GM21825 (cell line): ENCODE measurements around the gene PRUNE2.
"Not testable (repeated sequence)": the region's sequence is repeated elsewhere in the genome, so short reads cannot be mapped to it uniquely, and the experiment has no call there.

Source experiments
- ATAC-seq: cut with Tn5 transposase; IDR thresholded peaks from one replicate; pipeline ENCODE4 v1.9.1; 2021; ENCODE audit warnings: mild to moderate bottlenecking, moderate library complexity; ENCODE audit not compliant: unreplicated experiment

Gene PRUNE2

DNA sequence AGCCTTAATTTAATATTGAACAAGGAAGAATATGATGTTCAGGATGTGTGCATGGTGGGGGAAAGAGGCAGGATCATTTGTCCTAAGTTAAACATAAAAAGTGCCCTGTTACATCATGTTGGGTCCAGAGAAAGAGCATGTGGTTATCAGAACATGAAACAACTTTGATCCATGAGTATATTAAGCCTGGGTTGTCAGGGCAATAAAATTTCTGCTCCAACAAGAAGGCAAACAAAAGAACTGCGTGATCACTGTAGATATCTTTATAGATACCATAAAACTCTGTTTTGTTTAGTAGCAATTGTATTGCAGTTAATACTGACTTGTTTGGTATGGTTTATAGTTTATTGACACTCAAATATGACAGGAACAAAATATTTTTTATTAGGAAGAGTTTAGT, 106.4 kb downstream of the PRUNE2 start:
- ATAC-seq, result no peak

- ATAC-seq, result no peak
Measured at GRCh38 chr9:76798527-76798926, 107.4 kb downstream of the PRUNE2 start.

- ATAC-seq, result no peak
Measured at GRCh38 chr9:76796296-76796695, 109.6 kb downstream of the PRUNE2 start.

DNA sequence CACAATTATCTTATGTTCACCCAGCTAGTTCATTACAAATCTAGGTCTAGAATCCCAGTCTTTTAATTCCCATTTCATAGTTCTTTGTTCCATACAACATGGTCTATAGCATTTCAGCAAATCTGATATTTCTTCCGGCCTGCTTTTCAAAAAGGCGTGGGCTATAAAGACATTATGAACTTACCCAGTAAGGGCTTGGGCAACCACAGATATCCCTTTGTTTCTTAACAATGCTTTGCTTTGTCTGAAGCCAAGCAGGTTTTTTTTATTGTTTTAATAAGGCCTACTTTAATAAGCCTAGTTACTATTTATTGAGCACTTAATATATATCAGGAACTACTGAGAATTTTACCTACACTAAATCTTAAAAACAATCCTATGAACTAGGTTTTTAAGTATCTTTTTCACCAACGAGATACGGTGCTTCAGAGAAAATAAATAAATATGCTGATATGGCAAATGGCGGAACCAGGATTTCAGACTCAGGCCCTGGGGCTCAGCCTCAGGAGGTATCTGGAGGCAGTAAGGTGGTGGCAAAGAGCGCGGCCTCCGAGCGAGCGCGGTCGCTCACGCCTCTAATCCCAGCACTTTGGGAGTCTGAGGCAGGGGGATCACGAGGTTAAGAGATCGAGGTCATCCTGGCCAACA, 112.0 kb downstream of the PRUNE2 start:
- no peak for ATAC-seq

DNA sequence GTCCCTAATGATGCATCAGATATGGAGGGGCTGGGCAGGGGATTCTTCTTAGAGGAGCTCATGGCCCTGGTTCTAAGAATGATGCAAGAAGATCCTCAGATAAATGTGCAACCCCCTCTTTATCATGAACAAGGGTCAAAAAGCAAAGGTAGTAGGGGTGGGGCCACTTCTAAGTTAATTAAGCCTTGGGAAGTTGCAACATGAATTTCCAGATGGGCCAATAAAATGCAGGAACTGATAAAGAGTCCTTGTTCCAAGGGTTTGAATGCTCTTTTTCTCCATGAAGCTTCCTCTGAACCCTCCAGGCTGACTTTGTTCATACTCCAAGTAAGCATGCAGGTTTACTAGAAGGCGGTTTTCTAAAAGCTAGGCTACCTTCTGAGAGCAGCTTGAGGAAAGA, 116.1 kb downstream of the PRUNE2 start:
- no peak for ATAC-seq

DNA sequence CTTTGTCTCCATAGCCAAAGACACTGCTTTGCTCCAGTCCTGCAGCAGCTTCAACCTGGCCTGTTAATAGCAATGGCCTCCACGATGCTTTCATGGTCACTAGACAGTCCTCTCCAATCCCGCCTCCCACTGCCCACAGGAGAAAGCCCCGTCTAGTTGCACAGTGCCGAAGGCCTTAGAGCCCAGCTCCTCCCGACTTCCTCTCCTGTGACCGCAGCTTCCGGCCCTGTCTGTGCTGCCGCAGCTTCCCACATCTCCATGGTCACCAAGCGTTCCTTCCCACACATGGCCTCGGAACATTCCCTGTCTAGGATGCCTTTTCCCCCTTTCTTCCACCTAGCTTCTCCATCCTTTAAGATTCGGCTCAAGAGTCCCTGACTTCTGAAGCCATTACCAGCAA, 118.2 kb downstream of the PRUNE2 start:
- ATAC-seq, result no peak

- no peak for ATAC-seq
Measured at GRCh38 chr9:76785501-76785900, 120.4 kb downstream of the PRUNE2 start.

DNA sequence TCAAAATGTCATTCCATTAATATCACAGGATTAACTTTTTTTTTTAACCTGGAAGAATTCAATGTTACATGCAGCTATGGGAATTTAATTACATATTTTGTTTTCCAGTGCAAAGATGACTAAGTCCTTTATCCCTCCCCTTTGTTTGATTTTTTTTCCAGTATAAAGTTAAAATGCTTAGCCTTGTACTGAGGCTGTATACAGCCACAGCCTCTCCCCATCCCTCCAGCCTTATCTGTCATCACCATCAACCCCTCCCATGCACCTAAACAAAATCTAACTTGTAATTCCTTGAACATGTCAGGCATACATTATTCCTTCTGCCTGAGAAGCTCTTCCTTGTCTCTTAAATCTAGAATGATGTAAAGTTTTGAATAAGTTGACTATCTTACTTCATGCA, 121.0 kb downstream of the PRUNE2 start:
- ATAC-seq, result no peak

DNA sequence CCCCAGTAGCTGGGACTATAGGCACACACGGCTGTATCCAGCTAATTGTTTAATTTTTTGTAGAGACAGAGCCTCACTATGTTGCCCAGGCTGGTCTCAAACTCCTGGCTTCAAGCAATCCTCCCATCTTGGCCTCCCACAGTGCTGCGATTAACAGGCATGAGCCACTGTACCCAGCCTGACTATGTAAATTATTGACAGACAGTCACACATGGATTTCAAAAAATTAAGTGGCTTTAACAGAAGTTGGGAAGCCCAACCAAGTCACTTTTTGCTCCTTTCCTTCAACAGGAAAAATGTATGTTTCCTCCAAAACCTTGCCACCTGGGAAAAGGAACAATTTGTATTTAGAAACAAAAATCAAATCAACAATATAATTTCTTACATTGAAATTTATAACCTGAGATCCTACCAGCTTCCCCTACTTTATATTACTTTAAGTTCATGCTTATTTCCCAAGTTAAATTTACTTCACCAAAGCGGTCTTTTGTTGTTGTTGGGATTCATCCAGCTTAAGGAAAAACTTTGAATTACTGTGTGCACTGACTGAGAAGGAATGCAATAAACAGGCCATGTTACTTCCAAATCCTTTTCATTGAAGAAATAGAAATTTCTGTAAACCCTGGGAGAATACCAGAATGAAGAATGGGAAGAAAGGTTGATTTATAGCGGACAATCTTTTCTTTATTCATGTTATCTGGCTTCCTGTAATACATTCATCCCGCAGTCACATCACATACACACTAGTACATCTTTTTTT, 133.0 kb downstream of the PRUNE2 start:
- no peak for ATAC-seq

DNA sequence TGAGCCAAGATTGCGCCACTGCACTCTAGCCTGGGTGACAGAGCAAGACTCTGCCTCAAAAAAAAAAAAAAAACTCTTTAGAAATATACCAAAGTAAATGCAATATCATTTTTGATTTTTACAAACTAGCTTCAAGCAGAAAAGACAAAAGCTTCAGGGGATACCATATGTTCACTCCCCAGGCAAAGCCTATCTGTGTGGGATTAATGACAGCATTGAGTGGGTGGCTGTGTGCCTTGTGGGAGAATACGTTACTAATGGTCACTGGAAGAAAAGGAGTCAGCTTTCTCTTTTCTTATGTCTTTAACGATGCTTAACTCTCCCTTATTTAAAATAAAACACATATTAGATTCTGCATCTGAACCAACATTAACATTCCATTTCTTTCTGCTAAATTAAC, 139.8 kb downstream of the PRUNE2 start:
- ATAC-seq, result no peak

- ATAC-seq, result no peak
Measured at GRCh38 chr9:76764138-76764537, 141.8 kb downstream of the PRUNE2 start, which contains the start of gene PCA3. Gene PCA3, plus strand, starts transcription at chr9:76764438.

DNA sequence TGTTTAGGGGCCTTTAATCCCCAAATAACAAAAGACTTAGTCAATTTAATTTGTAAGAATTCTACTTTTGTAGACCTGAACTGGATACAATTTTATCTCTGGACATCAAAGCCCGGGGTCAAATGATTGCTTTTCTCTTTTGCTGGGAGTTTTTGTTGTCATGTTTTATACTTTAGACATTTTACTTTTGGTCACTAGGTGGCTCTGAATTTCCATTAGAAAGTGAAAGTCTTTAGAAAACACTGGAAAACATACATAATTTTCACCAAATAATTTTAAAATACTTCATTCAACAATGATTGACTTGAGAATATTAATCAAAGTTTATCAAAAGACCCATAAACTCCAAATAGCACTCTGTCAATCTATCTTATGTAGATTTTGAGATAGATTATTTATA, 144.5 kb downstream of the PRUNE2 start:
- no peak for ATAC-seq

DNA sequence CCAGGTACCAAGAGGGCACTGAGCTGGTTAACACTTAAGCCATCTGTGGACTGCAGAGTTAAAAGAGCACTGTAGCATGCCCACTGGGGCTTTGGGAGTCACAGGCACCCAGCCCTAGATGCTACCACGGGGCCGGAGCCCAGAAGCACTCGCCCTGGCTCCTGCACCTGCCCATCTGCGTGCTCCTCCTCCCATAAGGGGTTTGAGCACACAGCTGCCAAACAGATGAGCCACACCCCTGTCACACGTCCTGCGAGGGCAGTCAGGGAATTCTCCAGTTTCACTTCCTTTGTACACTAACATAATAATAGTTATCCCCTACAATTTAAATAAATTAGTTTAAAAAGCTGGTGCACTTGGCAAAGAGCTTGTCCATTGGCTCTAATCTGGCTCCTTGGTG, 146.2 kb downstream of the PRUNE2 start:
- no peak for ATAC-seq

GRCh38 chr9:76758476-76758875, 147.4 kb downstream of the PRUNE2 start:
- no peak for ATAC-seq

GRCh38 chr9:76756941-76757673, 148.8 kb downstream of the PRUNE2 start:
- ATAC-seq, result no peak

- ATAC-seq, result peak; percentile 38
Measured at GRCh38 chr9:76756268-76756640, 149.7 kb downstream of the PRUNE2 start.

DNA sequence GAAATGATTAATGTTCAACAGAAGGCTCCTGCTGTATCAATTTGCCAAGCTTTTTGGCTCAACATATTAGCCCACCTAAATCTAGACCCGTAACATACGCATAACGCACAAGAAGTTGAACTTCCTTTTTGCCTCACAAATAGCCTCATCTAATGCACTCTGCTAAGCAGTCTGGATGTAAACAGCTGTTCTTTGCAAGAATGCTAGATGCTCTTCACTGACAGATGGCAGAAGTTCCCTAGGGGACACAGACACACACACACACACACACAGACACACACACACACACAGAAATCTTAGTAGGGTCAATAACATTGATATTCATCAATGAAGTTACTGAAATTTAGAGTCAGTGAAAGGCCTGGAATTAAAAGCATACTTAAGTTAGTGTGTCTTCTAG, 154.9 kb downstream of the PRUNE2 start:
- no peak for ATAC-seq

DNA sequence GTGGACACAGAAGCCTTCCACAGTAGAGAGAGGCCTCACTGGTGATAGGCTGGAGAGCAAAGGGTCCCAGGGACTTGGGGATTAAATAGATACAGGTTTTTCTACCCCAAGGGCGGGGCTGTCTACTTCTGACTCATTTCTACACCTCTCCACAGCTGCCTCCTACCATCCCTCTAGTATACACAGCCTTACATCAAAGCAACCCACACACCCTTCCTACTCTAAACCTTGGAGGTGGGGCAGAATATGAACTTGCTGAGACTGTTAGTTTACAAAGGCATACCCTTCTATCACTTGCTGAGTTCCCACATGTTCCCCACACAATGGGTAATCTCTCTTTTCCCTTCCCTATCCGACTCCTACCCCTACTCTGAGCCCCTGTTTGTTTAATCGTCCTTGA, 161.6 kb downstream of the PRUNE2 start:
- ATAC-seq, result no peak

DNA sequence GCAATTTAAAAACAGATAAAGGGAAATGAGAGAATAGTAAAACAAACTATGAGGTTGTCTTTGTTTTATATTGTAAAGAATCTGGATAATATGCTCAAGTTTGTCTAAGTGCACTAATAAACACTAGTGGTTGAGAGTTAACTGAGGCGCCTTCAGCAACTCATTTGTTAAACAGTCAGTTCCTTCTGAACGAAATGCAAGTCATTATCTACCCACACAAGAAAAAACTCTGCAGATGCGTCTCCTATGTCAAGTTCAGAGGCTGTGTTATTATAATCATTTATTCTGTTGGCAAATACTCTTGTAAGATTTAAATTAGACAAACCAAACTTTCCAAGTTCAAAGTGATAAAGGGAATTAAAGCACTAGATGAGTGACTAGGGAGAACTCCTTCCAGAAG, 162.0 kb downstream of the PRUNE2 start:
- ATAC-seq, result no peak

- not testable (repeated sequence) for ATAC-seq
Measured at GRCh38 chr9:76742890-76743289, 163.0 kb downstream of the PRUNE2 start.

GRCh38 chr9:76741524-76741923, 164.4 kb downstream of the PRUNE2 start:
- no peak for ATAC-seq

DNA sequence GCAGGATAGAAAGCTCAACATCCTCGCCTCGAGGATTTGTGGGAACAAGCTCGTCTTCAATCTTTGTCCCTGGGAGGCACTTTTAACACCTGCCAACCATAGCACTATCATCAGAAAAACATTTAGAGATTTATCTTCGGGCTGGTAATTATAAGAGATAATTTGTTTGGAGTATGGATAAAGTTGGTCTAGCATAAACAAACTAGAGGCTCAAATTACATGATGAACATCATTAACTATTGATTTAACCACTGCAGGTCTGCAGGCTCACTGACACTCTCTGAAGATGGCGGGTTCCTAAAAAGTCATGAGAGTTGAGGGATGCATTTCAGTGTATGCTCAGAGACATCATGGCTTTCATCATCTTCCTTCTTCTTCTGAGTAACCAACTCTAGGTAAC, 167.5 kb downstream of the PRUNE2 start:
- no peak for ATAC-seq
